ENCODE measurements around the gene DRC3.

DNA sequence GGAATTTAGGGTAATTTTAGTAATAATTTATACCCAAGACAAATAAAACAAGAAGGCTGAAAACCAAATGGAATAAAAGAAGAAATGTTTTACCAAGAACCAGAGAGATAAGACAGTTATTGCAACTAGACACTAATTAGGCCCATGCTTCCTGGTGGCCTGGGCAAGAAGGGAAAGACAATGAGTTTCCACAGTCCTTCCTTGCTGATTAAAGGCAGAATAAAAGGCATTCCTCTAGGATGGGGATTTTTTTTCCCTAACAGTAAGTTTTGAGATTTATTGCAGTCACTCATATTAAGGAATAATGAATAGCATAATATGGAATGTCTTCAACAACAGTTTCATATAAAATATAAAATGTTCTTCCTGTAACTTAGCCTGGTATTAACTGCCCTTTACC lies 42.0 kb upstream of the DRC3 start:
- TF ChIP-seq, protein P1, sequence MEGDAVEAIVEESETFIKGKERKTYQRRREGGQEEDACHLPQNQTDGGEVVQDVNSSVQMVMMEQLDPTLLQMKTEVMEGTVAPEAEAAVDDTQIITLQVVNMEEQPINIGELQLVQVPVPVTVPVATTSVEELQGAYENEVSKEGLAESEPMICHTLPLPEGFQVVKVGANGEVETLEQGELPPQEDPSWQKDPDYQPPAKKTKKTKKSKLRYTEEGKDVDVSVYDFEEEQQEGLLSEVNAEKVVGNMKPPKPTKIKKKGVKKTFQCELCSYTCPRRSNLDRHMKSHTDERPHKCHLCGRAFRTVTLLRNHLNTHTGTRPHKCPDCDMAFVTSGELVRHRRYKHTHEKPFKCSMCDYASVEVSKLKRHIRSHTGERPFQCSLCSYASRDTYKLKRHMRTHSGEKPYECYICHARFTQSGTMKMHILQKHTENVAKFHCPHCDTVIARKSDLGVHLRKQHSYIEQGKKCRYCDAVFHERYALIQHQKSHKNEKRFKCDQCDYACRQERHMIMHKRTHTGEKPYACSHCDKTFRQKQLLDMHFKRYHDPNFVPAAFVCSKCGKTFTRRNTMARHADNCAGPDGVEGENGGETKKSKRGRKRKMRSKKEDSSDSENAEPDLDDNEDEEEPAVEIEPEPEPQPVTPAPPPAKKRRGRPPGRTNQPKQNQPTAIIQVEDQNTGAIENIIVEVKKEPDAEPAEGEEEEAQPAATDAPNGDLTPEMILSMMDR (IDR thresholded peaks at IDR 0.05) = no peak
- TF ChIP-seq ZFX (IDR thresholded peaks at IDR 0.05; ENCODE audit: borderline replicate concordance) = no peak
